ENCODE results near the gene SNX13.
"Not testable (repeated sequence)": the region's sequence is repeated elsewhere in the genome, so short reads cannot be mapped to it uniquely, and the experiment has no call there.

The SNX13 gene

DNA sequence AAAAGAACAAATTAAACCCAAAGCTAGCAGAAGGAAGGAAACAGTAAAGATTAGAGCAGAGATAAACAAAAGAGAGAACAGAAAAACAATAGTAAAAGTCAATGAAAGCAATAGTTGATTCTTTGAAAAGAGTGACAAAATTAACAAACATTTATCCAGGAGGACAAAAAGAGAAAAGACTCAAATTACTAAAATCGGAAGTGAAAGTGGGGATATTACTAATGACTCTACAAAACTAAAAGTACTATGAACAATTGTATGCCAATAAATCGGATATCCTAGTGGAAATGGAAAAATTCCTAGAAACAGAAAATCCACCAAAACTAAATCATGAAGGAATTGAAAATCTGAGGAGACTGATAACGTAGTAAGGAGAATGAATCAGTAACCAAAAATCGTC is 96.3 kb downstream of the SNX13 start:
- no peak for DNase-seq

GRCh38 chr7:17843041-17843440 is 97.3 kb downstream of the SNX13 start:
- no peak for DNase-seq

DNA sequence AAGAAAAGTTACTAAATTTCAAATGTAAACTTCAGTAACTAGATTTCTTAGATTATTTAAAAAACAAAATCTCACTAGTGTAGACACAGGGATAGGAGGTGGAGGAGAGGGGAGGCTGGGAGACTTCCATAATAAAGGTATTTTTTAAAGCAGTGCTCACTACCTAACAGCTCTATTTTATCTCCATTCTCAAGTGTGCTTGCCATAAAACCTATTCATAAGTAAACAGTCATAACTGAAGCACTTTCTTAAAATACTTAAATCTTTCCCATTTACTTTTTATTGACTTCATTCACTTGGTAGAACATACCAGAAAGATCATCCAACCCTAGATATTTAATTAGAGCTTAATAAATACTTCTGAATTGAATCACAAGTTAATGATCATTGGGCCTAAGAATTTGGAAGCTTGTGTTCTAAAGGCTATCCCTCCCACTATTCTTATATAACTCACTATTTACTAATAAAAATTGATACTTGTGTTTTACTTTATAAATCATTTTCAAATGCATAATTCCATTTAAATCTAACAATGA is 107.4 kb downstream of the SNX13 start:
- no peak for DNase-seq

GRCh38 chr7:17832242-17832641 is 108.1 kb downstream of the SNX13 start:
- no peak for DNase-seq

GRCh38 chr7:17830206-17830605 is 110.1 kb downstream of the SNX13 start:
- no peak for DNase-seq

GRCh38 chr7:17829001-17829400 is 111.3 kb downstream of the SNX13 start:
- DNase-seq, result no peak

DNA sequence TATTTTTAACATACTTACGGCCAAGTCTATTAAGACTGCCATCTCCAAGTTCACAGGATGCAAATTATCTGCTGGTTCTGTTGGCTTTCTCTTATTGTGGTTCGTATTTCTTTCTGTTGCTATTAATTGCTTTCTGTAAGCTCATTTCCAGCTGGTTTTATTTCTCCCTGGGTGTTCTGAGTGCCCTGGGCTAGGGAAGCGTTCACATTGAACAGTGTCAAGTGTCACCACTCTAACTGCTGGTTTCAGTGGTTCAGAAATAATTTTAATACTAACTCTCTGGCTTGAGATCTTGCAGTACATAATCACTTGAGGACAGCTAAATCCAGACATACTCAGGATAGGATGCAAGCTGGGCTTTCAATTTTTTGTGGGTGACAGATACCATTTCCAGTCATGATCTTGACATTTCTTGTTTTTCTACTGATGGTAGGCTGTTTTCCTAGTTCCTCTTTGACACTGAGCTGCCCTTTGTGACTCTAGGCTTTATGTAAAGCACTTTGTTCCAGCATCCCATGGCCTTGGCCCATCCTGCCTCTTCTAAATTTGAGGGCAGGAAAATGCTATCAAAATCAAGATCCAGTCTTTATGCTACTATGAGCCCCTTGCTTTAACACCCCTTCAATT is 117.6 kb downstream of the SNX13 start:
- DNase-seq, result no peak

- no peak for DNase-seq
Observed at GRCh38 chr7:17816903-17817302, 123.4 kb downstream of the SNX13 start.

DNA sequence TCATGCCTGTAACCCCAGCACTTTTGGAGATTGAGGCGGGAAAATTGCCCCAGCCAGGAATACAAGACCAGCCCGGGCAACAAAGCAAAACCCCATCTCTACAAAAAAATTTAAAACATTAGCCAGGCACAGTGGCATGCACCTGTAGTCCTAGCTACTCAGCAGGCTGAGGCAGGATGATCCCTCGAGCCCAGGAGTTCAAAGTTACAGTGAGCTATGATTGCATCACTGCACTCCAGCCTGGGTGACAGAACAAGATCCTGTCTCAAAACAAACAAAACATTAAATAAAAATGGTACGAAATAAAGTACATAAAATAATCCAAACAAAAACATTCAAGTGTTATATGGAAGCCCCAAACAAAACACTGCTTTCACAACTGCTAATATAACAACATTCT is 125.0 kb downstream of the SNX13 start:
- DNase-seq, result no peak

DNA sequence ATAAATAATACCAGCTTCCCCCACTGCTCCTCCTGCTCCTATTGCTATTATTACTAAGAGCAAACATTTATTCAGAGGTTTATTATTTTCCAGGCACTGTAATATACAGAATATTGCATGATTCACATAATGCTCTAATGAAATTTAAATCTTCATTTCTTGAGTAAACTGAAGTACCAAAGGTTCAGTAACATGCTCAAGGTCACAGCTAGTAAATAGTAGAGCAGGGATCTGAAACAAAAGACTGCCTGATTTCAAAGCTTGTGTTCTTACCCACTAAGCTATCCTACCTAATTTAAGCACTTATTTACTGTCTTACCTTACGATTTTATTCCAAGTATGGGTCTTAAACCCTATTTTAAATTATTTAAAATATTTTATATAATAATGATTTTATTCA is 126.2 kb downstream of the SNX13 start:
- no peak for DNase-seq

DNA sequence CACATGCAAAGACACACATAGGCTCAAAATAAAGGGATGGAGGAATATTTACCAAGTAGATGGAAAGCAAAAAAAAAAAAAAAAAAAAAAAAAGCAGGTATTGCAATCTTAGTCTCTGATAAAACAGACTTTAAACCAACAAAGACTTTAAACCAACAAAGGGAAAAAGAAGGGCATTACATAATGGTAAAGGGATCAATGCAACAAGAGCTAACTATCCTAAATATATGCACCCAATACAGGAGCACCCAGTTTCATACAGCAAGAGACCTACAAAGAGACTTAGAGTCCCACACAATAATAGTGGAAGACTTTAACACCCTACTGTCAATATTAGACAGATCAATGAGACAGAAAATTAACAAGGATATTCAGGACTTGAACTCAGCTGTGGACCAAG is 131.1 kb downstream of the SNX13 start:
- not testable (repeated sequence) for DNase-seq

DNA sequence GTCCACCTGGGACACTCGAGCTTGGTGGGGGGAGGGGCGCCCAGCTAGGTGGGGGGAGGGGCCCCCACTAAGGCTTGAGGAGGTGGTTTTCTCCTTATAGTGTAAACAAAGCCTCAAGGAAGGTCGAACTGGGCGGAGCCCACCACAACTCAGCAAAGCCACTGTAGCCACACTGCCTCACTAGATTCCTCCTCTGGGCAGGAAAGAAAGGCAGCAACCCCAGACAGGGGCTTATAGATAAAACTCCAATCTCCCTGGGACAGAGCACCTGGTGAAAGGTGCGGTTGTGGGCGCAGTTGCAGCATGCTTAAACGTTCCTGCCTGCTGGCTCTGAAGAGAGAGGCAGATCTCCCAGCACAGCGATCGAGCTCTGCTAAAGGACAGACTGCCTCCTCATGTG is 133.1 kb downstream of the SNX13 start:
- DNase-seq, result no peak

DNA sequence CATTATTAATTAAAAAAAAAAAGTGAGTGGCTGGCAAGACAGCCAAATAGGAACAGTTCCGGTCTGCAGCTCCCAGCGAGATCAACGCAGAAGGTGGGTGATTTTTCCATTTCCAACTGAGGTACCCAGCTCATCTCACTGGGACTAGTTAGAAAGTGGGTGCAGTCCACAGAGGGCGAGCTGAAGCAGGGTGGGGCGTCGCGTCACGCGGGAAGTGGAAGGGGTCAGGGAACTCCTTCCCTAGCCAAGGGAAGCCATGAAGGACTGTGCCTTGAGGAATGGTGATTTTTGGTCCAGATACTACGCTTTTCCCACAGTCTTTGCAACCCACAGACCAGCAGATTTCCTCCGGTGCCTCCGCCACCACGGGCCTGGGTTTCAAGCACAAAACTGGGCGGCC is 133.7 kb downstream of the SNX13 start:
- no peak for DNase-seq

DNA sequence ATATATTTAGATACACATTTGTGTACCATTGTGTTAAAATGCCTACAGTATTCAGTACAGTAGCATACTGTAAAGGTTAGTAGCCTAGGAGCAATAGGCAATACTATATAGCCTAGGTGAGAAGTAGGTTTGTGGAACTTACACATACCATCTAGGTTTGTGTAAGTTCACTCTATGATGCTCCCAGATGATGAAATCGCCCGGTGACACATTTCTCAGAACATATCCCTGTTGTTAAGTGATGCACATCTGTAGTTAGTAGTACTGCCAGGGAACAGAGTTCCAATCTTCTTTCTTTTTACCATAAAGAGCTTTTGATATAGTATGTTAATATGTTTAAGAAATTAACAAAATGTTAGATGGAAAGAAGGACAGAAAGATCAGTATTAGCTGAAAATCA is 138.2 kb downstream of the SNX13 start:
- DNase-seq, result no peak

- DNase-seq, result no peak
Observed at GRCh38 chr7:17792075-17792936, 148.0 kb downstream of the SNX13 start.

DNA sequence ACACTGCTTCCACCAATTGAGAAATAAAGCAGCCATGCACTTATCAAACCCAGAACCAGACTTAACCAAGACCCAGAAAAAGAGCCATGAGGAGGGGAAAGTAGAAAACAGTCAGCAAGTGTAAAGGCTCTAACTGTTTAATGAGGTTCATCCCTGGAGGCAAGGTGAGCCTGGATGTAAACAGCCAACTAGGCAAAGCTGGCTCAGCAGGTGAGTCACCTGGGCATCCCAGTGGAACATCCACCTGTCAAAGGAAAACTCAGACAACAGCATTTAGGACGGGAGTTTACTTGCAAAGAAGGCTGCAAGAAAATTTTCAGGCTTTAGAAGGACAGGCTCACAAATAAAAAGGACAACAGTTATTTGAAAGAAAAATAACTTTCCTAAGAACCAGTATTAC is 153.0 kb downstream of the SNX13 start:
- no peak for DNase-seq

- no peak for DNase-seq
Observed at GRCh38 chr7:17786314-17786852, 153.9 kb downstream of the SNX13 start.

GRCh38 chr7:17782216-17782549 is 158.1 kb downstream of the SNX13 start:
- no peak for DNase-seq

DNA sequence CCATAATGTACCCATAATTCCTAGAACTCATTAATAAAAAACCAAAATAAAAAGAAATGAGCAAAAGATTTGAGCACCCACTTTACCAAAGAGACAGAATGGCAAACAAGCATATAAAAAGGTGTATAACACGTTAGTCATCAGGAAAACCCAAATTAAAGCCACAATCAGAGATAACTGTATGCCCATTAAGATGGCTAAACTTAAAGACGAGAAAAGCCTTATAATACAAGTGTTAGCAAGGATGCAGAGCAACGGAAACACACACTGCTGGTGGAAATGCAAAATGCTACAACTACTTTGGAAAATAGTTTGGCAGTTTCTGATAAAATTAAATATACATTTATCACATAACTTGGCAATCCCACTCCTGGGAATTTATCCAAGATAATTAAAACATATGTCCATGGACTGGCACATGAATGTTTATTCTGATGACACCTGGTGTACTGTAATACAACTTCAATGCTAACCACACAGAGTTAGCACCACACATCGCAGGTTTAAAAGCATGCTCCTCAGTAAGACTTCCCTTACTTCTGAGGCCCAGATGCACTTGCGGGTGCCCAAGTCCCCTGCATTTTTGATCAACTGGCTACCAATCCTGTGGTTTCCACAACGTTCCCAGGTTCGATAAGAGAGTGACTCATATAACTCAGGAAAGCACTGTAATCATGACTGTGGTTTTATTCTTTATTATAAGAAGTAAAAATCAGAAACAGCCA is 158.6 kb downstream of the SNX13 start:
- no peak for DNase-seq

GRCh38 chr7:17779381-17779780 is 160.9 kb downstream of the SNX13 start:
- DNase-seq, result no peak

DNA sequence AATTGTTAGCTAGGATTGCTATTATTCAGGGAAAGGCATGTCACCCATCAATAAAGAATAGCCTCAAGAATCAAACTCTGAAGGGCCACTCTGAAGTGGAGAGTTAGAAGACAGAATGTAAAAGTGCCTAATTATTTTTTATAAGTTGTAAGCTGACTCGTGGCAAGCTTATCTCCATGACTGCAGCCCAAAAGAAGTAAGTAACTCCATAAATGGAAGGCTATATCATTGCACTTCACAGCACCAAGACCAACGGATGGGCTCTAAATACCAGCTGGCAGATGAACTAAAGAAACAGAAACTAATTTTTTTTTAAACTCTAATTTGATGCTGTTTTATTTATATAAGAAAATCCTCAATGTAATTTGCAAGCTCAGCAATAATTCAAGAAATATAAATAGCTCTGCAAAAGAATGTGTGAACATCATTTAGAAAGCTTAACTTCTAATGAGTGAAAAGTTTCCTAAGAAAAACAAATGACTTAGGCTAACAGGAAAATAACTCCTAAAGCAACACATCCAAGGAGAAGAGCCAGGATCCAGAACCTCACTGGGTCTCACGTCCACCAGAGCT is 165.5 kb downstream of the SNX13 start:
- no peak for DNase-seq

DNA sequence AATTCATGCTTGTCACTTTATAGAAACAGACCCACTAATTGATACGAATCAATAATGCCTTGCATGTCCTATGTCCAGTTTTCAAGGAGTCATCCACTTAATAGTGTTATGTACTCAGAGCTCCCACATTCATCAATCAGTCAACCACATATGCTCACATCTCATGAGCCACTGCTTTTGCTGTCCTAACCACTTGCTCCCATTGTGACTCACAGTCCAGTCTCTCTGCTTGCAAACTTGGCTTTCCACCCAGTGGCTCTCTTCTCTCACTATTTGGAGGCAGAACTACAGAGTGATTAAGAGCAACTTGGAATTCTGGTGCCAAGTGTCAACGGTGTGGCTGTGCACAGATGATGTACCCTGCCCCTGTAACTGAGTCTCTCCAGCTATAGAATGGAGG is 166.0 kb downstream of the SNX13 start:
- no peak for DNase-seq

- DNase-seq, result no peak
Observed at GRCh38 chr7:17773289-17773626, 167.0 kb downstream of the SNX13 start.

Measured in NCI-H1092 treated with DMSO at 0.1 percent for 48 hours (cell line).